Endodermal cell (in vitro differentiated cells): ENCODE data around the gene PIH1D2. TPM values are rescaled to one million over a fixed set of nuclear protein-coding genes. Genes with fewer than 3 reads are reported as not detected.

Experiments
- DNase-seq: peaks from one replicate; pipeline ENCODE4 v3.0.0-alpha.2; 2017
- H3K27ac ChIP-seq: 2 replicates; pipeline ENCODE4 v1.5.1; 2013; ENCODE audit warnings: mild to moderate bottlenecking, low read depth, low read length, moderate library complexity
- H3K27me3 ChIP-seq: 2 replicates; pipeline ENCODE4 v1.6.1; 2013; ENCODE audit warnings: mild to moderate bottlenecking, low read length, moderate library complexity; ENCODE audit not compliant: insufficient read depth, control insufficient read depth, poor library complexity, severe bottlenecking
- H3K36me3 ChIP-seq: 2 replicates; pipeline ENCODE4 v1.7.0; 2013; ENCODE audit warnings: mild to moderate bottlenecking, low read length, moderate library complexity; ENCODE audit not compliant: control insufficient read depth, insufficient read depth
- H3K4me1 ChIP-seq: one replicate; pipeline ENCODE4 v1.7.0; 2013; ENCODE audit warnings: low read length; ENCODE audit not compliant: control insufficient read depth, insufficient read depth
- H3K4me3 ChIP-seq: 2 replicates; pipeline ENCODE4 v1.5.1; 2013; ENCODE audit warnings: mild to moderate bottlenecking, low read length, moderate library complexity
- H3K9ac ChIP-seq: 2 replicates; pipeline ENCODE4 v1.6.1; 2013; ENCODE audit warnings: mild to moderate bottlenecking, low read length, moderate library complexity; ENCODE audit not compliant: poor library complexity, severe bottlenecking; ENCODE audit errors: extremely low read depth
- H3K9me3 ChIP-seq: 2 replicates; pipeline ENCODE4 v1.6.1; 2013; ENCODE audit warnings: mild to moderate bottlenecking, low read length, moderate library complexity; ENCODE audit not compliant: control insufficient read depth
- H3K27ac Mint-ChIP-seq: 2 replicates; pipeline ENCODE4 v1.8.0; 2020; ENCODE audit warnings: mixed read lengths
- H3K27me3 Mint-ChIP-seq: 2 replicates; pipeline ENCODE4 v1.8.0; 2021; ENCODE audit warnings: mild to moderate bottlenecking, mixed read lengths; ENCODE audit not compliant: insufficient read depth
- H3K36me3 Mint-ChIP-seq: 2 replicates; pipeline ENCODE4 v1.8.0; 2020; ENCODE audit warnings: low read depth, mixed read lengths
- H3K4me1 Mint-ChIP-seq: 2 replicates; pipeline ENCODE4 v1.8.0; 2020; ENCODE audit warnings: mixed read lengths
- H3K4me3 Mint-ChIP-seq: 2 replicates; pipeline ENCODE4 v1.8.0; 2020; ENCODE audit warnings: mild to moderate bottlenecking, moderate library complexity, mixed read lengths
- H3K9me3 Mint-ChIP-seq: 2 replicates; pipeline ENCODE4 v1.8.0; 2020; ENCODE audit warnings: mild to moderate bottlenecking, mixed read lengths
- WGBS, 2 experiments: methylation state at CpG; one replicate each; pipeline versions ENCODE4 v1.1.5 to v1.1.7; 2013; ENCODE audit warnings: missing lambda C conversion rate in 2 of 2, mixed read lengths in 1 of 2; ENCODE audit not compliant: insufficient coverage in 1 of 2, insufficient read length in 1 of 2; 5-methylcytosine and 5-hydroxymethylcytosine counted together
- total RNA-seq, 2 donors: library from RNA; stranded (reverse); fragmentation: NEBNext Ultra II Directional in 1 of 2; extraction: Animal tissue kit (Norgen Biotek cat#: 25700) in 1 of 2; gene quantifications; 2 replicates in 1 of 2; 3 replicates in 1 of 2; pipeline ENCODE4 v1.2.1, GENCODE V29; 2021
- TF ChIP-seq, protein P1 (sequence below): fragments of 200-600 bp; sonication (generic); conservative IDR thresholded peaks from 2 replicates; pipeline ENCODE4 v1.5.0; 2021; ENCODE audit warnings: antibody characterized with exemption, mild to moderate bottlenecking

PIH1D2 gene
- total RNA-seq, 2 donors from 2014 or later = 1.5 to 1.9 TPM

DNA sequence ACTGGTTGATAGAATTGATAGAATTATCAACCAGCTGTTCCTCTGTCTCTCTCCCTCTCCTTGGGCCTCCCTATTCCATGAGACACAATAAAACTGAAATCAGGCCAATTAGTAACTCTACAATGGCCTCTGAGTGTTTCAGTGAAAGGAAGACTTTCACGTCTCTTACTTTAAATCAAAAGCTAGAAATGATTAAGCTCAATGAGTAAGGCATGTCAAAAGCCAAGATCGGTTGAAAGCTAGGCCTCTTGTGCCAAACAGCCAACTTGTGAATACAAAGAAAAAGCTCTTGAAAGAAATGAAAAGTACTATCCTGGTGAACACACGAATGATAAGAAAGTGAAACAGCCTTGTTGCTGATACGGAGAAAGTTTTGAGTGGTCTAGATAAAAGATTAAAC, 16.6 kb downstream of the PIH1D2 start:
- Mint-ChIP-seq H3K27me3 (no peaks in the 10 kb centered on the region), H3K36me3 (peaks cover 66% of the 10 kb centered on the region), H3K4me1 (no peaks in the 10 kb centered on the region), H3K4me3 (no peak overlapping the region), H3K9me3 (no peaks in the 10 kb centered on the region), H3K27ac (no peak overlapping the region)
- no peaks in the 10 kb centered on the region for H3K27me3 ChIP-seq
- WGBS, 2 experiments = 84 to 94% methylated on average over 3 to 4 of the region's 4 CpGs
- no peak overlapping the region for H3K27ac ChIP-seq
- peaks cover 80% of the 10 kb centered on the region for H3K36me3 ChIP-seq
- no peak for DNase-seq
- H3K4me3 ChIP-seq = no peak overlapping the region
- no peaks in the 10 kb centered on the region for H3K9me3 ChIP-seq
- H3K4me1 ChIP-seq = peaks cover 3% of the 10 kb centered on the region
- TF ChIP-seq, protein P1, sequence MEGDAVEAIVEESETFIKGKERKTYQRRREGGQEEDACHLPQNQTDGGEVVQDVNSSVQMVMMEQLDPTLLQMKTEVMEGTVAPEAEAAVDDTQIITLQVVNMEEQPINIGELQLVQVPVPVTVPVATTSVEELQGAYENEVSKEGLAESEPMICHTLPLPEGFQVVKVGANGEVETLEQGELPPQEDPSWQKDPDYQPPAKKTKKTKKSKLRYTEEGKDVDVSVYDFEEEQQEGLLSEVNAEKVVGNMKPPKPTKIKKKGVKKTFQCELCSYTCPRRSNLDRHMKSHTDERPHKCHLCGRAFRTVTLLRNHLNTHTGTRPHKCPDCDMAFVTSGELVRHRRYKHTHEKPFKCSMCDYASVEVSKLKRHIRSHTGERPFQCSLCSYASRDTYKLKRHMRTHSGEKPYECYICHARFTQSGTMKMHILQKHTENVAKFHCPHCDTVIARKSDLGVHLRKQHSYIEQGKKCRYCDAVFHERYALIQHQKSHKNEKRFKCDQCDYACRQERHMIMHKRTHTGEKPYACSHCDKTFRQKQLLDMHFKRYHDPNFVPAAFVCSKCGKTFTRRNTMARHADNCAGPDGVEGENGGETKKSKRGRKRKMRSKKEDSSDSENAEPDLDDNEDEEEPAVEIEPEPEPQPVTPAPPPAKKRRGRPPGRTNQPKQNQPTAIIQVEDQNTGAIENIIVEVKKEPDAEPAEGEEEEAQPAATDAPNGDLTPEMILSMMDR = no peak
- H3K9ac ChIP-seq = no peak overlapping the region

DNA sequence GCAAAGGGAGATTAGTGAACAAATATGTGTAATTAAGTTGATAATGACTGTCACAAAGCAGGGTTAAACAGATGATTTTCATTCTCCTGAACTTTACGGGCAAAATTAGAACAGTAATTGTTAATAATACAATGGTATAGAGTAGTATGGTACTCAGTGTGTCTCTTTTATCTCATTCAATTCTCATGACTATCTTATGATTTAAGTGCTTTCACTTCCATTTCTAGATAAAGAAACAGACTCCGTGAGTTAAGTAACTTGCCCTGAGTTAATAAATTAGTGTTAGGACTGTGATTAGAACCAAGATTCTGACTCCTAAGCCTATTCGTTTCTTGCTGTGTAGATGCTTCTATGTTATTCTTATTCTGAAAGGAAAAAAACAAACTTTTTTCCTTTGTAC, 22.0 kb downstream of the PIH1D2 start:
- Histone ChIP-seq H3K4me1 (peaks cover 3% of the 10 kb centered on the region), H3K27me3 (no peaks in the 10 kb centered on the region), H3K4me3 (no peak overlapping the region), H3K36me3 (peaks cover 84% of the 10 kb centered on the region), H3K9ac (no peak overlapping the region), H3K9me3 (no peaks in the 10 kb centered on the region), H3K27ac (no peak overlapping the region)
- Mint-ChIP-seq H3K36me3 (peaks cover 80% of the 10 kb centered on the region), H3K27ac (no peak overlapping the region), H3K9me3 (peaks cover 3% of the 10 kb centered on the region), H3K4me1 (no peaks in the 10 kb centered on the region), H3K4me3 (no peak overlapping the region), H3K27me3 (no peaks in the 10 kb centered on the region)
- 100% methylated on average over 1 to 3 of the region's 3 CpGs for WGBS, 2 experiments
- TF ChIP-seq, protein P1 = no peak
- DNase-seq = no peak

DNA sequence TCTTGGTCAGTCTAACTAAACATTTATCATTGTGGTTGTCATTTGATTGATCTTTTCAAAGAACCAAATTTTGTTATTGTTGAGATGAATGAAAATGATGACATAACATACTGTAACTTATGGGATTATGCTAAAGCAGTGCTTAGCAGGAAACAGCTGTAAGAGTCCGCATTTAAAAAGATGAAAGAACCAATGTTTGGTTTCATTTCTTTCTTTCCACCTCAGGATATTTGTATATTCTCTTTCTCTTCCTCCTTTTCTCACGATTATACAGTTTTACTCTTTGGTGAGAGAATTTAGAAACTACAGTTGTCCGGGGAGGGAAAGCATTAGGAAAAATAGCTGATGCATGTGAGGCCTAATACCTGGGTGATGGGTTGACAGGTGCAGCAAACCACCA, 23.1 kb downstream of the PIH1D2 start:
- Mint-ChIP-seq H3K9me3 (peaks cover 7% of the 10 kb centered on the region), H3K27me3 (no peaks in the 10 kb centered on the region), H3K27ac (no peak overlapping the region), H3K4me3 (no peak overlapping the region), H3K36me3 (peaks cover 84% of the 10 kb centered on the region), H3K4me1 (no peaks in the 10 kb centered on the region)
- H3K27ac ChIP-seq = no peak overlapping the region
- H3K9me3 ChIP-seq = no peaks in the 10 kb centered on the region
- H3K4me3 ChIP-seq = no peak overlapping the region
- 100% methylated on average over 1 of the region's 3 CpGs; no CpG with 5 or more reads in 1 of the 2 experiments for WGBS, 2 experiments
- TF ChIP-seq, protein P1 = no peak
- no peak for DNase-seq
- H3K27me3 ChIP-seq = no peaks in the 10 kb centered on the region
- H3K36me3 ChIP-seq = peaks cover 85% of the 10 kb centered on the region
- H3K9ac ChIP-seq = no peak overlapping the region
- peaks cover 3% of the 10 kb centered on the region for H3K4me1 ChIP-seq
